PC-3 (cell line): ENCODE measurements around the gene CIAO1.

ENCODE experiments used
- CTCF ChIP-seq: fragments of 300-600 bp; sonication (generic); conservative IDR thresholded peaks from 2 replicates; pipeline ENCODE4 v1.5.1; 2017; ENCODE audit warnings: antibody characterized with exemption, low read depth, mild to moderate bottlenecking, low read length
- EZH2 ChIP-seq: fragments of 300-600 bp; sonication (generic); IDR thresholded peaks from one replicate; pipeline ENCODE4 v1.6.1; 2017; ENCODE audit warnings: antibody characterized with exemption, mild to moderate bottlenecking, low read length; ENCODE audit not compliant: unreplicated experiment

GRCh38 chr2:96239091-96239490, 26.9 kb upstream of the CIAO1 start:
- TF ChIP-seq CTCF: no peak
- no peak for TF ChIP-seq EZH2
